ENCODE measurements around the gene MAGI2.
"Not testable (repeated sequence)": the region's sequence is repeated elsewhere in the genome, so short reads cannot be mapped to it uniquely, and the experiment has no call there.

The MAGI2 gene

GRCh38 chr7:79137942-79138341 is 315.5 kb downstream of the MAGI2 start:
- DNase-seq: no peak

DNA sequence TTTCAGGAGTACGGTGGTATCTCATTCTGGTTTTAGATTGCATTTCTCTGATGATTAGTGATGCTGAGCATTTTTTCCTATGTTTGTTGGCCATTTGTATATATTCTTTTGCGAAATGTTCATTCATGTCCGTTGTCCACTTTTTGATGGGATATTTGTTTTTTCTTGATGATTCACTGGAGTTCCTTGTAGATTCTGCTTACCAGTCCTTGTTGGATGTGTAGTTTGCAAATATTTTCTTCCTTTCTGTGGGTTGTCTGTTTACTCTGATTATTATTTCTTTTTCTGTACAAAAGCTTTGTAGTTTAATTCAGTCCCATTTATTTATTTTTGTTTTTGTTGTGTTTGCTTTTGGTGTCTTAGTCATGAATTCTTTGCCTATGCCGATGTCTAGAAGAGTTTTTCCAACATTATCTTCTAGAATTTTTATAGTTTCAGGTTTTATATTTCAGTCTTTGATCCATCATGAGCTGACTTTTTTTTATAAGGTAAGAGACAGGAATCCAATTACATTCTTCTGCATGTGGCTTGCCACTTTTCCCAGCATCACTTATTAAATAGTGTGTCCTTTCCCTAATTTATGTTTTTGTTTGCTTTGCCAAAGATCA is 320.5 kb downstream of the MAGI2 start:
- DNase-seq: no peak

DNA sequence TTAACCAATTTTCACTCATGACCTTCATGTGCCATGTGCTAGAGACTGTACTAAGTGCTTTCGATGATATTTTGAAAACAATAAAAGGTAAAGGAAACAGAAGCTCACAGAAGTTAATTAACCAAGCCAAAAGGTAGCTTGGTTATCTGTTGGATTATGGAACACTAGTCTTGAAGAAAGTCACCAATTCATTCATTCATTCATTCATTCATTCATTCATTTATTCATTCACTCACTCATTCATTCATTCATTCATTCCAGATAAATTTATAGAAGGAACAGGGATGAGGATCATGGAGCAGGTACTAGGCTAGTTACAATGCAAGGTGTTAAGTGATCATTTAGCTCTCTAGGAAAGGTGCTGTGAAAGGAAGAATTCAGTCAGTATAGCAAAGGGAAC is 322.8 kb downstream of the MAGI2 start:
- no peak for DNase-seq

- no peak for DNase-seq
Observed at GRCh38 chr7:79124331-79124730, 329.1 kb downstream of the MAGI2 start.

DNA sequence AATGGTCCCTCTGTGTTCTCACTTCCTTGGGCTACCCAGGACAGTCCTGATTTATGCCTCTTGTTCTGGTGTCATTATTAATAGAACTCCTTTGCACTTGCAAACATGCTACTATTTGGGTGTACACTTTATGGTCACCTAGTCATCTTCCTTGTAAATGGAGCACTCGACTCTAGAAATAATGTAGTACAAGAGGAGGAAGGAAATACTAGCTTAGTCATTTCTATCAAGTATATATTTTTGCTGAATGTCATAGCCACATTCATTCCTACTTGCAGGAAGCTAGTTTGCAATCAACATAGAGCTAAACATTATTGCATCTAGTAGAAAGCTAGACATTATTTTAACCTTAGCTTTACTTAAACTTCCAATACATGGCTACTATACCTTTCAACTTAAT is 335.3 kb downstream of the MAGI2 start:
- DNase-seq: no peak

DNA sequence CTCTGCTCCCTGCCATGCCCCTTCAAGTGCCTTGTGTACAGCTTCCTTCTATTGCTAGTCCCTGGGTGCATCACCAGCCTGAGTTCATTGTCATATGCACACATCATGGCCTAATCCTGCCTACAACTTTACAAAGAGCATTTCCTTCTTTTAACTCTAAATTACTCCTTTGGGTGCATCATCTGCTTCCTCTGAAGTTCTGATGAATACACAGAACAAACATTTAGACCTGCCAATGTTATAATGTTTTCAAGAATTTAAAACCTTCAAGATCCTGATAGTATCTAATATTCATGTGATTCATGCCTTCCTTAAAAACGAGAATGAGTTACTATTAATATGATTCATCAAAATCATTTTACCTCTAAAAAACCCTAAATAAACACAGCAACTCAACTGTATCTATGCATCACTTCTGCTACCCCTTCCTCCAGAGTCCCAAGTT is 357.1 kb downstream of the MAGI2 start:
- DNase-seq: no peak

DNA sequence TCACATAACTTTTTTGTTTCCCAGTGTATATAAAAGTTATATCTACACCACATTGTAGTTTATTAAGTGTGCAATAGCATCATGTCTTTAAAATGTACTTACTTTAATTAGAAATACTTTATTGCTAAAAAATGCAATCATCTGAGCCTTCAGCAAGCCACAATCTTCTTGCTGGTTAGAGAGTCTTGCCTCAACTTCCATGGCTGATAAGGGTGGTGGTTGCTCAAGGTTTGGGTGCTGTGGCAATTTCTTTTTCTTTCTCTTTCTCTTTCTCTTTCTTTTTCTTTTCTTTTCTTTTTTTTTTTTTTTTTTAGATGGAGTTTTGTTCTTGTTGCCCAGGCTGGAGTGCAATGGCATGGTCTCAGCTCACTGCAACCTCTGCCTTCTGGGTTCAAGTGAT is 360.0 kb downstream of the MAGI2 start:
- no peak for DNase-seq

- no peak for DNase-seq
Observed at GRCh38 chr7:79091661-79092060, 361.8 kb downstream of the MAGI2 start.

GRCh38 chr7:79091011-79091410 is 362.5 kb downstream of the MAGI2 start:
- no peak for DNase-seq

GRCh38 chr7:79090543-79090942 is 362.9 kb downstream of the MAGI2 start:
- no peak for DNase-seq

GRCh38 chr7:79084423-79084822 is 369.0 kb downstream of the MAGI2 start:
- no peak for DNase-seq

DNA sequence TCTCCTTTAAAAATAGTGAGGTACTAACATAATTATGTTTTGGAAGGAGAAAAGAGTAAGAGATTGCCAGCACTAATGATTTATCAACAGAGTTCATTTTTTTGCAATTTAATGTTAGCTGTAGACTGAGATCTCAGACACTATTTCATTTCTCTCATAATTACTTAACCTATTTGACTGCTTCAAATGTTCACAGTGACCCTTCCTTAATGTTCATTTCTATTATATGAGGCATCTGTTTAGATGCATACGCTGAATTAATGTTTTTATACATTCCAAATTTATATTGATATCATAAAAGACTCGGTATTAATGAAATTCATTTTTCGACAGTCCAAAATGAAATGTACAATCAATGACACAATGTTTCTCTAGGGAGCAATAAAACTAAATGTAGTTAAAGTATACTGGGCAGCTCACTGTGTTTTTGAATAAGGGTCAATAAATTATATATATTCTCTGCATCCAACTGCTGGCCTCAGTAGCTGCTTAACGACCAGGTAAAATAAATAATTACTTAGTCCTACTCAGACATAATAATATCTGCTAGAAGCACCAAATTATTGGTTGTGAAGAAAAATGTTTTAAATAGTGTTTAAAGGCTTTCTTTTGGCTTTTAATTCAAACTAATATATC is 373.4 kb downstream of the MAGI2 start:
- no peak for DNase-seq

GRCh38 chr7:79078273-79078672 is 375.2 kb downstream of the MAGI2 start:
- no peak for DNase-seq

DNA sequence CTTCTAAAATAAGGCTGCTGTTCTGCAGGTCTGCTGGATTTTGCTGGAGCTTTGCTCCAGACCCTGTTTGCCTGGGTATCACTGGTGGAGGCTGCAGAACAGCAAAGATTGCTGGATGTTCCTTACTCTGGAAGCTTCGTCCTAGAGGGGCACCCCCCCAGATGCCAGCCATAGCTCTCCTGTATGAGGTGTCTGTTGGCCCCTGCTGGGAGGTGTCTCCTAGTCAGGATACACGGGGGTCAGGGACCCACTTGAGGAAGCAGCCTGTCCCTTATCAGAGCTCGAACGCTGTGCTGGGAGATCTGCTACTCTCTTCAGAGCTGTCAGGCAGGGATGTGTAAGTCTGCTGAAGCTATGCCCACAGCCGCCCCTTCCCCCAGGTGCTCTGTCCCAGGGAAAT is 382.3 kb downstream of the MAGI2 start:
- not testable (repeated sequence) for DNase-seq

GRCh38 chr7:79064187-79064823 is 389.2 kb downstream of the MAGI2 start:
- no peak for DNase-seq

- no peak for DNase-seq
Observed at GRCh38 chr7:79063019-79063698, 390.3 kb downstream of the MAGI2 start.

DNA sequence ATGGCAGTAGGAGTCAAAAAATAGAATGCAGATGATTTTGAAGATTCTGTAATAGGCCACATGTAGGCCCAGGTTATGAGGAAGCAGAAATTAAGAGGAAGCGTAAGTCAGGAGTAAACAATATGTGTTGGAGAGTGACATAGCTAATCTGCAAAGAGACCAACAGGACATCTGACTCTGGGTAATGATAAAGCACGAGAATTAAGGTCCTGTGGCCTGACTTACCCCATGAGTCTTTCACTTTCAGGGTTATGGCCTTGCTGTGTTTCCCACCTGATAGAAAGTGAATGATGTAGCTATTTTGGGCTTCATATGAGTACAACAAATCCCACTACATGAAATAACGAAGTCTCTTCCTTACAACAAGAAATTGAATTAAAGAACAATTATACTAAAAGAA is 393.0 kb downstream of the MAGI2 start:
- DNase-seq: no peak

DNA sequence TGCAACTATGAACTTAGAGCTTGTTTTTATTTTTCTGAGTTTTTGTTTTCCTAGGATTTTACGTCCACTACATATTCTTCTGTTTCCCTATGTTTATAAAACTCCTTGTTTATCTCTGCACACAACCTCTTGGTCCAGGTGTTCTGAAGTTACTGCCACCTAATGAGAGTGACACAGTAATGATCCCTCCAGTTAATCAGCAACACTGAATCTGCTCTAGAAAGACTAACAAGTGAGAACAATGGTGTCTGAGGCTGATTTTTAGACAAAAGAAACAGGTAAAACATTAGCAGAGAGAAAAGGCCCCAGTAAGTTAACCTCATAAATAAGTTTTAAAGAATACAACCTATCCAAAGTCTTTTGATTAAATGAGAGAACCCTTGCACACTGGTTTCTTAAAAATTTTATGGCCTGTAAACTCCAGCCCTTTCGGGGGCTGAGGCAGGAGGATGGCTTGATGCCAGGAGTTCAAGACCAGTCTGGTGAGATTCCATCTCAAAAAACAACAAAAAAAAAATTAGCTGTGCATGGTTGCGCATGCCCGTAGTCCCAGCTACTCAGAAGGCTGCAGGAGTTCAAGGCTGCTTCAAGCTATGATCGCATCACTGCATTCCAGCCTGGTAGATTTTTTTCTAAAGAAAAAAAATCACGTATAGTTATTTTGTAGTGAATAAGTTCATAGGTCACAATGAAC is 397.6 kb downstream of the MAGI2 start:
- no peak for DNase-seq

DNA sequence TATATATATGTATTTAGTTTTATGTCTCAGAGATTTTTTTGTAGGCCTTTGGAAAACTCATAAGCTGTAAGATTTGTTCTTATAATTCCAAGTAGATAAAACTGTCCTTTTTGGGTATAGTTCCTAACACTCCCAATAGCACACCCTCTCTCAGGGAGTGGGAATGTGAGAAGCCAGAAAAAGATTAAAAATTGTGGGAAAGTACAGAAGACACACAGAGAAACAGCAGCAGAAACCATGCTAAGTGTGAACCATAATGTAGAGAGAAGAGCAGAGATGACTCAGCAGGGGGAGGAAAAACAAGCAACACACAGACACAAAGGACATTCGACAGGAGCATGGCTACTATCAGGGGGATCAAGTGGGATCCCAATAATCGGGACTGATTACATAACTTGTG is 401.6 kb downstream of the MAGI2 start:
- no peak for DNase-seq

GRCh38 chr7:79050603-79051002 is 402.9 kb downstream of the MAGI2 start:
- no peak for DNase-seq

- no peak for DNase-seq
Observed at GRCh38 chr7:79046061-79046460, 407.4 kb downstream of the MAGI2 start.

DNA sequence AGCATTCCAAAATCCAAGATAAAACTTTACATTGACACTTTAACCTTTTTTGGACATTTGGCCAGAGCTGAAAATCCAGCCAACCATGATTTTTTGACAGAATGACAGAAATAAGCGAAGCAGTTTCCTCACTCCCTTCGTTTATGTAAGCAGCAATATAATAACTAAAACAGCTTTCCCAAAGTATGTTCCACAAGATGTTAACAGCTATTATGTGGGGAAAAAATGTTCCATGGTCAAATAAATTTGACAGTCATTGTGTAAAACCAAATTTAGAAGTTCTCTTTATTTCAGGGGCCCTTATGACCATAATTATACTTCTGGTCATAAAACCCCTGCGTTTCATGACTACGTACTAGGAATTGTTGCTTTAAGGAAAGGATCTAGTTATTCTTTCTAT is 416.5 kb downstream of the MAGI2 start:
- DNase-seq: no peak

DNA sequence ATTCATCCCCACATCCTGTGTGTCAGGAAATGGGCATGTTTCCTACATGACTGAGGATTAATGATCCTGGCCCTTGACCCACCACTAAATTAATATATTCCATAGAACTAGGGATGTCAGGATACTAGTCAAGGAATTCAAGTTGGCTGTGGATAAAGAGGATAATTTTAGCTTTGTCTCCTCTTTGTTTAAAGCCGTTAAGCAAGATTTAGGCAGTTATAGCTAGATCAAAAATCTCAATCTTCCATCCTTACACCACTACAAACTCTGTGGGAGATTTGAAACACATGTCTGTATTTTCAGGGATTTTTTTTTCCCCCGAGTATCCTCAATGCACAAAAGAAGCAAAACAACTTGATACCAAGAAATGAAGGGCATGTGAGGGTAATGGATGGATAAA is 417.1 kb downstream of the MAGI2 start:
- no peak for DNase-seq

All from CD4-positive, alpha-beta T cell treated with Interleukin-17A for 4 hours (primary cell).